Measurements from ENCODE around the gene WDFY4. TPM values are rescaled to one million over a fixed set of nuclear protein-coding genes. Genes with fewer than 3 reads are reported as not detected.

WDFY4 gene
- total and polyA plus RNA-seq, 2 of the 4 experiments (the other 2 are of a cell fraction): not detected

DNA sequence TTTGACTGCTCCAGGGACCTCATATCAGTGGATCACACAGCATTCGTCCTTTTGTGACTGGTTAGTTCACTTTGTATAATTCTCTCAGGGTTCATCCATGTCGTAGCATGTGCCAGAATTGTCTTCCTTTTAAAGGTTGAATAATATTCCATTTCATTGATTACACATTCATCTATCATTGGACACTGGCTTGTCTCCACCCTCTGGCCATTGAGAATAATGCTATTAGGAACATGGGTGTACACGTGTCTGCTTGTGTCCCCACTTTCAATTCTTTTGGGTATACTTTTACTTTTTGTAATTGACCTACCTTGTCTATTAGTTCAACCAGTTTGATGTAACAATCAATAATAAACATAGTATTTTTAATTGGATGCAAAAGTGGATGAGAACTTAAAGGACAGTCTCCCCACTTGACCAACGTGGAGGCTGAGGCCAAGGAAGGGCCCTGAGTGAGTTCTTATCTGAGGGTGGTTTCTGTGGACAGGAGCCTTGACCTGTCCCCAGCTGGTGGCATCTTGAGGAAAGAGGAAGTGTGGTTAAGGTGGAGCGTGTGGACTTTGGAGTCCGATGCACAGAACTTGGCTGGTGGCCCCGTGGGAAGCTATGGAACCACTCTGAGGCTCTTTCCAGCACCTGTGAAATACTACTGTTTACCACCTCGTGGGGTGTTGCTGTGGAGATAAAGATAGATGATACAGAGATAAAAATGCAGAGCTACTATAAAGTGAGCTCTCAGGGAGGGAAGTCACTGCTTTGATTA is 16.6 kb downstream of the WDFY4 start:
- no peak overlapping the region for H3K4ac ChIP-seq (ENCODE audit: low read depth, low read length)
- no peaks in the 10 kb centered on the region for H4K20me1 ChIP-seq (ENCODE audit: insufficient read depth, low read length)
- H2BK120ac ChIP-seq (ENCODE audit: low read depth, low read length): no peak overlapping the region
- no peak overlapping the region for H3K27ac ChIP-seq (ENCODE audit: insufficient read depth, low read length)
- H2AFZ ChIP-seq (replicated peaks; ENCODE audit: low read length, poor library complexity): no peak overlapping the region
- ATAC-seq (ENCODE audit: low read depth) (no peak), DNase-seq (no peak)
- H3K4me1 ChIP-seq (ENCODE audit: control insufficient read depth, insufficient read depth, low read length): no peaks in the 10 kb centered on the region
- ChIA-PET POLR2A (ENCODE audit: unreplicated experiment) (no interaction called here), CTCF (no interaction called here)
- H2BK15ac ChIP-seq (ENCODE audit: low read depth, low read length): no peak overlapping the region
- no peak overlapping the region for H3K14ac ChIP-seq (replicated peaks; ENCODE audit: low read depth, low read length)
- H2AK9ac ChIP-seq (replicated peaks; ENCODE audit: low read depth, low read length, poor library complexity): no peak overlapping the region
- no peaks in the 10 kb centered on the region for H3K9me1 ChIP-seq (ENCODE audit: insufficient read depth, low read length)
- H4K8ac ChIP-seq (ENCODE audit: low read depth in 2 of 2, low read length in 2 of 2): no peak overlapping the region
- no TSS peak for BruUV-seq (replicated peaks)
- no peak overlapping the region for H2BK5ac ChIP-seq (ENCODE audit: low read depth, low read length, poor library complexity, severe bottlenecking)
- no peak overlapping the region for H2AK5ac ChIP-seq (ENCODE audit: low read depth, low read length)
- TF ChIP-seq POLR2A (IDR thresholded peaks at IDR 0.05; ENCODE audit: low read depth, low read length): no peak
- TF ChIP-seq MAFK (IDR thresholded peaks at IDR 0.05; ENCODE audit: low read depth, low read length): no peak
- TF ChIP-seq, protein P1, sequence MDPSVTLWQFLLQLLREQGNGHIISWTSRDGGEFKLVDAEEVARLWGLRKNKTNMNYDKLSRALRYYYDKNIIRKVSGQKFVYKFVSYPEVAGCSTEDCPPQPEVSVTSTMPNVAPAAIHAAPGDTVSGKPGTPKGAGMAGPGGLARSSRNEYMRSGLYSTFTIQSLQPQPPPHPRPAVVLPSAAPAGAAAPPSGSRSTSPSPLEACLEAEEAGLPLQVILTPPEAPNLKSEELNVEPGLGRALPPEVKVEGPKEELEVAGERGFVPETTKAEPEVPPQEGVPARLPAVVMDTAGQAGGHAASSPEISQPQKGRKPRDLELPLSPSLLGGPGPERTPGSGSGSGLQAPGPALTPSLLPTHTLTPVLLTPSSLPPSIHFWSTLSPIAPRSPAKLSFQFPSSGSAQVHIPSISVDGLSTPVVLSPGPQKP (IDR thresholded peaks at IDR 0.05; ENCODE audit: borderline replicate concordance, low read depth, low read length): no peak
- TF ChIP-seq MXI1 (IDR thresholded peaks at IDR 0.05; ENCODE audit: borderline replicate concordance, low read depth, low read length): no peak
- TF ChIP-seq NFE2L2 (IDR thresholded peaks at IDR 0.05; ENCODE audit: low read depth, low read length): no peak
- TF ChIP-seq, protein P2, sequence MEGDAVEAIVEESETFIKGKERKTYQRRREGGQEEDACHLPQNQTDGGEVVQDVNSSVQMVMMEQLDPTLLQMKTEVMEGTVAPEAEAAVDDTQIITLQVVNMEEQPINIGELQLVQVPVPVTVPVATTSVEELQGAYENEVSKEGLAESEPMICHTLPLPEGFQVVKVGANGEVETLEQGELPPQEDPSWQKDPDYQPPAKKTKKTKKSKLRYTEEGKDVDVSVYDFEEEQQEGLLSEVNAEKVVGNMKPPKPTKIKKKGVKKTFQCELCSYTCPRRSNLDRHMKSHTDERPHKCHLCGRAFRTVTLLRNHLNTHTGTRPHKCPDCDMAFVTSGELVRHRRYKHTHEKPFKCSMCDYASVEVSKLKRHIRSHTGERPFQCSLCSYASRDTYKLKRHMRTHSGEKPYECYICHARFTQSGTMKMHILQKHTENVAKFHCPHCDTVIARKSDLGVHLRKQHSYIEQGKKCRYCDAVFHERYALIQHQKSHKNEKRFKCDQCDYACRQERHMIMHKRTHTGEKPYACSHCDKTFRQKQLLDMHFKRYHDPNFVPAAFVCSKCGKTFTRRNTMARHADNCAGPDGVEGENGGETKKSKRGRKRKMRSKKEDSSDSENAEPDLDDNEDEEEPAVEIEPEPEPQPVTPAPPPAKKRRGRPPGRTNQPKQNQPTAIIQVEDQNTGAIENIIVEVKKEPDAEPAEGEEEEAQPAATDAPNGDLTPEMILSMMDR (conservative IDR thresholded peaks at IDR 0.05; ENCODE audit: low read depth, low read length): no peak
- no peak for TF ChIP-seq RCOR1 (IDR thresholded peaks at IDR 0.05; ENCODE audit: insufficient replicate concordance, low read length)
- TF ChIP-seq BHLHE40 (IDR thresholded peaks at IDR 0.05; ENCODE audit: low read depth, low read length): no peak
- no peak for TF ChIP-seq SMC3 (IDR thresholded peaks at IDR 0.05; ENCODE audit: low read depth, low read length)
- no peak overlapping the region for H3K23ac ChIP-seq (ENCODE audit: low read depth, low read length)
- no peak overlapping the region for H4K91ac ChIP-seq (ENCODE audit: insufficient read depth, low read depth, low read length)
- no peak overlapping the region for H3K18ac ChIP-seq (ENCODE audit: low read depth, low read length)
- in situ Hi-C loops (cut with MboI; ENCODE audit: low sequenced_read_pairs): no loop called here
- H3K79me1 ChIP-seq (ENCODE audit: low read depth in 1 of 2, low read length in 2 of 2): no peaks in the 10 kb centered on the region
- intact Hi-C loops (cut with micrococcal nuclease): no loop called here
- no peak overlapping the region for H3K4me2 ChIP-seq (ENCODE audit: low read depth, low read length)
- no peak overlapping the region for H2BK20ac ChIP-seq (ENCODE audit: low read depth, low read length)
- no peak overlapping the region for H3K56ac ChIP-seq (ENCODE audit: extremely low read depth, insufficient read depth, low read length)
- dilution Hi-C loops (cut with HindIII; ENCODE audit: low sequenced_read_pairs, unreplicated experiment): no loop called here
- no peak overlapping the region for H3K9ac ChIP-seq (ENCODE audit: low read depth, low read length)
- no CpG with 5 or more reads among the region's 8 CpGs for WGBS, 2 experiments (ENCODE audit: extremely low coverage in 2 of 2, insufficient read length in 1 of 2)
- no peak overlapping the region for H3K4me3 ChIP-seq (ENCODE audit: insufficient read depth, low read depth, low read length)
- no peak overlapping the region for H4K5ac ChIP-seq (ENCODE audit: low read depth, low read length)
- H3K36me3 ChIP-seq (ENCODE audit: control insufficient read depth, insufficient read depth, low read length): no peaks in the 10 kb centered on the region
- H3K27me3 ChIP-seq (ENCODE audit: control insufficient read depth, insufficient read depth, low read length): peaks cover 38% of the 10 kb centered on the region
- H3K9me3 ChIP-seq (ENCODE audit: control insufficient read depth, insufficient read depth, low read length): no peaks in the 10 kb centered on the region

All from IMR-90 (cell line).